NOMO-1 treated with DMSO at 0.1 percent for 48 hours (cell line): Measurements from ENCODE around the gene TBC1D5.
"Not testable (repeated sequence)": the region's sequence is repeated elsewhere in the genome, so short reads cannot be mapped to it uniquely, and the experiment has no call there.

Experiments used
- DNase-seq: peaks from one replicate; lab custom pipeline; 2025; ENCODE audit not compliant: unreplicated experiment; lab: John Stamatoyannopoulos, UW

The TBC1D5 gene

GRCh38 chr3:17749281-17749680 lies 6.8 kb upstream of the TBC1D5 start:
- peak; percentile 11 for DNase-seq

- DNase-seq: no peak
Observed at GRCh38 chr3:17747890-17748247, 5.4 kb upstream of the TBC1D5 start.

- peak; percentile 70 for DNase-seq
Observed at GRCh38 chr3:17747174-17747889, 4.9 kb upstream of the TBC1D5 start.

GRCh38 chr3:17745894-17746293 lies 3.5 kb upstream of the TBC1D5 start:
- DNase-seq: no peak

GRCh38 chr3:17745301-17745700 lies 2.9 kb upstream of the TBC1D5 start:
- no peak for DNase-seq

- no peak for DNase-seq
Observed at GRCh38 chr3:17744693-17745092, 2.3 kb upstream of the TBC1D5 start.

GRCh38 chr3:17743658-17743995 lies 1.2 kb upstream of the TBC1D5 start:
- DNase-seq: no peak

- no peak for DNase-seq
Observed at GRCh38 chr3:17742880-17743657, 638 bp upstream of the TBC1D5 start.

- DNase-seq: peak; percentile 70
Observed at GRCh38 chr3:17741621-17742101, 770 bp downstream of the TBC1D5 start.

GRCh38 chr3:17740721-17741141 lies 1.7 kb downstream of the TBC1D5 start:
- peak; percentile 28 for DNase-seq

GRCh38 chr3:17738921-17739320 lies 3.5 kb downstream of the TBC1D5 start:
- DNase-seq: no peak

- no peak for DNase-seq
Observed at GRCh38 chr3:17738219-17738618, 4.2 kb downstream of the TBC1D5 start.

GRCh38 chr3:17737591-17737990 lies 4.8 kb downstream of the TBC1D5 start:
- DNase-seq: no peak

GRCh38 chr3:17735362-17735761 lies 7.1 kb downstream of the TBC1D5 start:
- DNase-seq: not testable (repeated sequence)

- no peak for DNase-seq
Observed at GRCh38 chr3:17733768-17734167, 8.7 kb downstream of the TBC1D5 start.

- DNase-seq: no peak
Observed at GRCh38 chr3:17733215-17733614, 9.2 kb downstream of the TBC1D5 start.

- DNase-seq: no peak
Observed at GRCh38 chr3:17730318-17730967, 12.0 kb downstream of the TBC1D5 start.

GRCh38 chr3:17726313-17726712 lies 16.1 kb downstream of the TBC1D5 start:
- DNase-seq: no peak

GRCh38 chr3:17725844-17726243 lies 16.6 kb downstream of the TBC1D5 start:
- DNase-seq: not testable (repeated sequence)

GRCh38 chr3:17724948-17725347 lies 17.5 kb downstream of the TBC1D5 start:
- DNase-seq: no peak

GRCh38 chr3:17724122-17724521 lies 18.3 kb downstream of the TBC1D5 start:
- DNase-seq: no peak

- DNase-seq: no peak
Observed at GRCh38 chr3:17717411-17717810, 25.0 kb downstream of the TBC1D5 start.
